Measurements from ENCODE around the gene PARD3.

GRCh38 chr10:34584164-34584563 is 230.9 kb downstream of the PARD3 start:
- TF ChIP-seq CTCF (IDR thresholded peaks at IDR 0.05) (no peak), EP300 (IDR thresholded peaks at IDR 0.05; ENCODE audit: low read depth) (no peak)
